ENCODE measurements around the gene IFT57. TPM values are rescaled to one million over a fixed set of nuclear protein-coding genes. Genes with fewer than 3 reads are reported as not detected.

IFT57 gene
- total RNA-seq, 2 experiments from 2014 or later, result 22.0 to 26.9 TPM

- H3K4me3 Mint-ChIP-seq, result no peak overlapping the region
- H3K27me3 Mint-ChIP-seq, result no peaks in the 10 kb centered on the region
- POLR2A ChIA-PET, result no interaction called here
Observed at GRCh38 chr3:108145578-108145977, 76.6 kb downstream of the IFT57 start.

GRCh38 chr3:108137460-108137814 is 84.8 kb downstream of the IFT57 start:
- H3K27ac Mint-ChIP-seq, result no peak overlapping the region
- H3K9me3 Mint-ChIP-seq, result peaks cover 3% of the 10 kb centered on the region
- ATAC-seq (ENCODE audit: low read depth), result no peak
- H3K27me3 Mint-ChIP-seq, result no peaks in the 10 kb centered on the region
- DNase-seq, result no peak
- POLR2A ChIA-PET, result interaction anchor here (1.6 kb wide), 1 partner anchor 11 kb away, joined by 3 read pairs; no protein-coding TSS in a partner anchor
- H3K4me1 Mint-ChIP-seq, result peaks cover 29% of the 10 kb centered on the region
- H3K36me3 Mint-ChIP-seq, result peaks cover 65% of the 10 kb centered on the region
- H3K4me3 Mint-ChIP-seq, result no peak overlapping the region

More at GRCh38 chr3:108145578-108145977, 76.6 kb downstream of the IFT57 start:
- Mint-ChIP-seq H3K27ac (no peak overlapping the region), H3K36me3 (peaks cover 44% of the 10 kb centered on the region), H3K4me1 (peaks cover 2% of the 10 kb centered on the region), H3K9me3 (peaks cover 17% of the 10 kb centered on the region)
- no peak for ATAC-seq (ENCODE audit: low read depth)
- DNase-seq, result no peak

GRCh38 chr3:108136561-108137459 is 85.4 kb downstream of the IFT57 start:
- peaks cover 31% of the 10 kb centered on the region for H3K4me1 Mint-ChIP-seq
- no peak overlapping the region for H3K27ac Mint-ChIP-seq
- no peak for DNase-seq
- no peak for ATAC-seq (ENCODE audit: low read depth)
- POLR2A ChIA-PET, result no interaction called here
- peaks cover 63% of the 10 kb centered on the region for H3K36me3 Mint-ChIP-seq
- no peaks in the 10 kb centered on the region for H3K27me3 Mint-ChIP-seq
- peaks cover 3% of the 10 kb centered on the region for H3K9me3 Mint-ChIP-seq
- H3K4me3 Mint-ChIP-seq, result no peak overlapping the region

GRCh38 chr3:108134555-108134880 is 87.7 kb downstream of the IFT57 start:
- POLR2A ChIA-PET, result interaction anchor here (1.2 kb wide), 2 partner anchors 35 to 77 kb away, joined by 3 to 4 read pairs; no protein-coding TSS in a partner anchor
- Mint-ChIP-seq H3K9me3 (no peaks in the 10 kb centered on the region), H3K36me3 (peaks cover 72% of the 10 kb centered on the region), H3K27ac (peak overlapping the region; percentile 89), H3K4me3 (peak overlapping the region; percentile 85), H3K27me3 (no peaks in the 10 kb centered on the region), H3K4me1 (peaks cover 46% of the 10 kb centered on the region)
- ATAC-seq (ENCODE audit: low read depth) (peak; percentile 35), DNase-seq (no peak)

- Mint-ChIP-seq H3K4me3 (peak overlapping the region; percentile 85), H3K27me3 (no peaks in the 10 kb centered on the region), H3K9me3 (no peaks in the 10 kb centered on the region), H3K27ac (peak overlapping the region; percentile 89), H3K36me3 (peaks cover 72% of the 10 kb centered on the region), H3K4me1 (peaks cover 50% of the 10 kb centered on the region)
- POLR2A ChIA-PET, result interaction anchor here (1.2 kb wide), 3 partner anchors 8 to 77 kb away, joined by 3 to 4 read pairs (median 4); no protein-coding TSS in a partner anchor
- DNase-seq (no peak), ATAC-seq (ENCODE audit: low read depth) (peak; percentile 32)
Observed at GRCh38 chr3:108133858-108134554, 88.2 kb downstream of the IFT57 start.

- Mint-ChIP-seq H3K9me3 (peaks cover 4% of the 10 kb centered on the region), H3K36me3 (peaks cover 77% of the 10 kb centered on the region), H3K4me3 (peak overlapping the region; percentile 85), H3K27me3 (no peaks in the 10 kb centered on the region), H3K4me1 (peaks cover 60% of the 10 kb centered on the region), H3K27ac (peak overlapping the region; percentile 89)
- POLR2A ChIA-PET, result interaction anchor here (0.6 to 1.2 kb wide), 4 partner anchors 7 to 452 kb away, joined by 3 to 4 read pairs (median 4); no protein-coding TSS in a partner anchor
- no peak for ATAC-seq (ENCODE audit: low read depth)
- no peak for DNase-seq
Observed at GRCh38 chr3:108133048-108133369, 89.2 kb downstream of the IFT57 start.

- POLR2A ChIA-PET, result interaction anchor here (0.8 kb wide), 1 partner anchor 42 kb away, joined by 3 read pairs; no protein-coding TSS in a partner anchor
- DNase-seq, result no peak
- no peak for ATAC-seq (ENCODE audit: low read depth)
- no peak overlapping the region for H3K4me3 Mint-ChIP-seq
- no peak overlapping the region for H3K27ac Mint-ChIP-seq
- H3K27me3 Mint-ChIP-seq, result no peaks in the 10 kb centered on the region
- H3K4me1 Mint-ChIP-seq, result peaks cover 65% of the 10 kb centered on the region
- peaks cover 4% of the 10 kb centered on the region for H3K9me3 Mint-ChIP-seq
- peaks cover 69% of the 10 kb centered on the region for H3K36me3 Mint-ChIP-seq
Observed at GRCh38 chr3:108131475-108132134, 90.6 kb downstream of the IFT57 start.

- Mint-ChIP-seq H3K27ac (no peak overlapping the region), H3K9me3 (peaks cover 4% of the 10 kb centered on the region), H3K4me3 (no peak overlapping the region), H3K27me3 (no peaks in the 10 kb centered on the region), H3K36me3 (peaks cover 65% of the 10 kb centered on the region), H3K4me1 (peaks cover 68% of the 10 kb centered on the region)
- ATAC-seq (ENCODE audit: low read depth) (no peak), DNase-seq (no peak)
- POLR2A ChIA-PET, result interaction anchor here (0.8 kb wide), 1 partner anchor 41 kb away, joined by 3 read pairs; no protein-coding TSS in a partner anchor
Observed at GRCh38 chr3:108130701-108131474, 91.3 kb downstream of the IFT57 start.

GRCh38 chr3:108130236-108130635 is 92.0 kb downstream of the IFT57 start:
- H3K36me3 Mint-ChIP-seq, result peaks cover 63% of the 10 kb centered on the region
- no peak overlapping the region for H3K27ac Mint-ChIP-seq
- H3K4me1 Mint-ChIP-seq, result peaks cover 71% of the 10 kb centered on the region
- no peak for DNase-seq
- H3K9me3 Mint-ChIP-seq, result peaks cover 4% of the 10 kb centered on the region
- no peaks in the 10 kb centered on the region for H3K27me3 Mint-ChIP-seq
- no peak overlapping the region for H3K4me3 Mint-ChIP-seq
- no peak for ATAC-seq (ENCODE audit: low read depth)
- POLR2A ChIA-PET, result interaction anchor here (0.6 kb wide), 1 partner anchor 210 kb away, joined by 4 read pairs; no protein-coding TSS in a partner anchor

- POLR2A ChIA-PET, result interaction anchor here (1.3 to 3.9 kb wide), 7 partner anchors 11 to 173 kb away, joined by 3 to 50 read pairs (median 13); partner anchors contain the start of gene IFT57
- ATAC-seq (ENCODE audit: low read depth), result peak; percentile 72
- Mint-ChIP-seq H3K4me3 (peak overlapping the region; percentile 90), H3K9me3 (peaks cover 4% of the 10 kb centered on the region), H3K4me1 (peaks cover 65% of the 10 kb centered on the region), H3K27me3 (no peaks in the 10 kb centered on the region), H3K36me3 (peaks cover 47% of the 10 kb centered on the region), H3K27ac (peak overlapping the region; percentile 97)
- DNase-seq, result peak; percentile 58
Observed at GRCh38 chr3:108127301-108127988, 94.8 kb downstream of the IFT57 start.

- Mint-ChIP-seq H3K9me3 (peaks cover 4% of the 10 kb centered on the region), H3K27ac (peak overlapping the region; percentile 99), H3K4me1 (peaks cover 59% of the 10 kb centered on the region), H3K4me3 (peak overlapping the region; percentile 96), H3K36me3 (peaks cover 38% of the 10 kb centered on the region), H3K27me3 (no peaks in the 10 kb centered on the region)
- DNase-seq (no peak), ATAC-seq (ENCODE audit: low read depth) (no peak)
- POLR2A ChIA-PET, result interaction anchor here (0.9 to 3.9 kb wide), 9 partner anchors 12 to 174 kb away, joined by 3 to 50 read pairs (median 13); partner anchors contain the start of gene IFT57
Observed at GRCh38 chr3:108126348-108126747, 95.9 kb downstream of the IFT57 start.

GRCh38 chr3:108125550-108126071 is 96.6 kb downstream of the IFT57 start:
- Mint-ChIP-seq H3K27ac (peak overlapping the region; percentile 99), H3K9me3 (peaks cover 4% of the 10 kb centered on the region), H3K27me3 (no peaks in the 10 kb centered on the region), H3K4me3 (peak overlapping the region; percentile 96), H3K36me3 (peaks cover 31% of the 10 kb centered on the region), H3K4me1 (peaks cover 54% of the 10 kb centered on the region)
- POLR2A ChIA-PET, result interaction anchor here (0.7 to 3.9 kb wide), 14 partner anchors 8 to 493 kb away, joined by 3 to 50 read pairs (median 5); partner anchors contain the start of gene IFT57
- peak; percentile 64 for DNase-seq
- peak; percentile 60 for ATAC-seq (ENCODE audit: low read depth)

All from activated naive CD8-positive, alpha-beta T cell treated with anti-CD3 and anti-CD28 coated beads, Interleukin-2, amount 10 ng/mL, durations not matched to agents 7 days and 5 days (primary cell).